ENCODE measurements around the gene SIRPA.

DNA sequence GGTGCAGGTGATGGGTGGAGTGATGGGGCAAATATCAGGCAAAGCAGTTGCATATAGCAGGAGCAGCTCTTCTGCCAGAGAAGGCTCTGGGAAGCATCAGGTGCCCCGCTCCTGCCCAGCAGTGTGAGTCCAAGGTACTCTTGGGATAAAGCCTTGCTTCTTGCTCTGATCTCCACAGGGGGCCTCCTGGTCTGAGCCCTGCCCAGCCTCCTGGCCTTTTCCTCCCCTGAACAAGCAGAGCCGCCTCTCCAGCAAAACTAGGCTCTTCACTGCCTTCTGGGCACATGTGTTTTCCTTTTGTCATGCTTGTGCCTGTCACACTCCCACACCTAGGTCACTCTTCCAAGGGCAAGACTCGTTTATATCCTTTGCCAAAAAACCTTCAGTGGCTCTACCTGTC, 34.3 kb downstream of the SIRPA start:
- TF ChIP-seq EZH2 (IDR thresholded peaks at IDR 0.05; ENCODE audit: insufficient read depth, low read length), result no peak
- TF ChIP-seq, protein P1, sequence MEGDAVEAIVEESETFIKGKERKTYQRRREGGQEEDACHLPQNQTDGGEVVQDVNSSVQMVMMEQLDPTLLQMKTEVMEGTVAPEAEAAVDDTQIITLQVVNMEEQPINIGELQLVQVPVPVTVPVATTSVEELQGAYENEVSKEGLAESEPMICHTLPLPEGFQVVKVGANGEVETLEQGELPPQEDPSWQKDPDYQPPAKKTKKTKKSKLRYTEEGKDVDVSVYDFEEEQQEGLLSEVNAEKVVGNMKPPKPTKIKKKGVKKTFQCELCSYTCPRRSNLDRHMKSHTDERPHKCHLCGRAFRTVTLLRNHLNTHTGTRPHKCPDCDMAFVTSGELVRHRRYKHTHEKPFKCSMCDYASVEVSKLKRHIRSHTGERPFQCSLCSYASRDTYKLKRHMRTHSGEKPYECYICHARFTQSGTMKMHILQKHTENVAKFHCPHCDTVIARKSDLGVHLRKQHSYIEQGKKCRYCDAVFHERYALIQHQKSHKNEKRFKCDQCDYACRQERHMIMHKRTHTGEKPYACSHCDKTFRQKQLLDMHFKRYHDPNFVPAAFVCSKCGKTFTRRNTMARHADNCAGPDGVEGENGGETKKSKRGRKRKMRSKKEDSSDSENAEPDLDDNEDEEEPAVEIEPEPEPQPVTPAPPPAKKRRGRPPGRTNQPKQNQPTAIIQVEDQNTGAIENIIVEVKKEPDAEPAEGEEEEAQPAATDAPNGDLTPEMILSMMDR (IDR thresholded peaks at IDR 0.05; ENCODE audit: insufficient read depth, low read depth, low read length), result no peak
